Measurements from ENCODE around the gene LPCAT1. TPM values are rescaled to one million over a fixed set of nuclear protein-coding genes. Genes with fewer than 3 reads are reported as not detected.
A peak's percentile ranks its signal among the peaks of the same experiment; 100 is the strongest.

The LPCAT1 gene
- total and polyA plus RNA-seq, 2 of the 4 experiments (the other 2 are of a cell fraction) = 17.7 to 33.6 TPM

DNA sequence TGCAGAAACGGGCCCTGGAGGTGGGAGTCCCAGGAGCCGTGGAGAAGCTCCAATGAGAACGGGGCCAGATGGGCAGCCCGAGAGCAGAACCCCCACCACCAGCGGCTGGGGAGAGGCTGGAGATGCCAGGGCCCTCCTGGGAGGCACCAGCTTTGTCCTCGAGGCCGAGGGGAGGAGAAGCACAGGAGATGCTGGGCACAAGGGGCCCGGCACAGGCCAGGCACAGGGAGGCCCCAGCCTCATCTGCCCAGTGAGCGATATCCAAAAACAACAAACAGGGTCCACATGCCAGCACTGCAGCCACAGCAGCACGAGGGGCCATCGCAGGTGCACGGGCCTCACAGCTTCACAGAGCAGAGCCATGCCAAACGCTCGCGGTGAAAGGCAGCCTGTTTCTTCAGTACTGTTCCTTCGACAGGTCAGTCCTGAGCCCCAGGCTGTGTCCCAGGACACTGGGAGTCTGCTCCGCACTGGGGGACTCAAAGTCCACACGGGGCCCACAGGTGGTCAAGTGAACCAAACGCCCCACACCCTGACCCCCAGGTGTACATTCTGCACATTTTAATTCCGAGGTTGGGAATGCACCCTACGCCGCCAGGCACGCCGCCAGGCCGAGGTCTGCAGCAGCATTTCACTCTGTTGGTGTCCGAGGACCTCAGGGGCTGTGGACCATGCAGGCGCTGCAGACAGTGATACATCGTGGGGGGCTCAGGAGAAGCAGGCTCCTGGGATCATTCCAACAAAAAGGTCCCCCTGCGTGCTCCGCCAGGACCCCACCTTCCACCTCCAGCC is 9.5 kb downstream of the LPCAT1 start:
- peaks cover 84% of the 10 kb centered on the region for H4K20me1 ChIP-seq (ENCODE audit: insufficient read depth, low read length)
- no peak overlapping the region for H4K5ac ChIP-seq (ENCODE audit: low read depth, low read length)
- in situ Hi-C loops (cut with MboI; ENCODE audit: low sequenced_read_pairs) (no loop called here), dilution Hi-C loops (cut with HindIII; ENCODE audit: low sequenced_read_pairs, unreplicated experiment) (no loop called here), intact Hi-C loops (cut with micrococcal nuclease) (no loop called here)
- no peak overlapping the region for H3K18ac ChIP-seq (ENCODE audit: low read depth, low read length)
- H2BK5ac ChIP-seq (ENCODE audit: low read depth, low read length, poor library complexity, severe bottlenecking) = no peak overlapping the region
- peaks cover 33% of the 10 kb centered on the region for H3K9me1 ChIP-seq (ENCODE audit: insufficient read depth, low read length)
- 0 out of 2 replicates have a peak overlapping the region, but pooled peaks have one; percentile 25 for H2AK5ac ChIP-seq (ENCODE audit: low read depth, low read length)
- H2AK9ac ChIP-seq (replicated peaks; ENCODE audit: low read depth, low read length, poor library complexity) = no peak overlapping the region
- no peak overlapping the region for H2BK20ac ChIP-seq (ENCODE audit: low read depth, low read length)
- H3K27ac ChIP-seq (ENCODE audit: insufficient read depth, low read length) = no peak overlapping the region
- H3K27me3 ChIP-seq (ENCODE audit: control insufficient read depth, insufficient read depth, low read length) = no peaks in the 10 kb centered on the region
- no TSS peak for BruUV-seq (replicated peaks)
- H3K4me1 ChIP-seq (ENCODE audit: control insufficient read depth, insufficient read depth, low read length) = peaks cover 33% of the 10 kb centered on the region
- WGBS, 2 experiments (ENCODE audit: extremely low coverage in 2 of 2, insufficient read length in 1 of 2) = 87% methylated on average over 16 of the region's 30 CpGs; no CpG with 5 or more reads in 1 of the 2 experiments
- no peak overlapping the region for H3K4me2 ChIP-seq (ENCODE audit: low read depth, low read length)
- H4K8ac ChIP-seq (ENCODE audit: low read depth in 2 of 2, low read length in 2 of 2) = no peak overlapping the region
- no peak for DNase-seq
- TF ChIP-seq, protein P1, sequence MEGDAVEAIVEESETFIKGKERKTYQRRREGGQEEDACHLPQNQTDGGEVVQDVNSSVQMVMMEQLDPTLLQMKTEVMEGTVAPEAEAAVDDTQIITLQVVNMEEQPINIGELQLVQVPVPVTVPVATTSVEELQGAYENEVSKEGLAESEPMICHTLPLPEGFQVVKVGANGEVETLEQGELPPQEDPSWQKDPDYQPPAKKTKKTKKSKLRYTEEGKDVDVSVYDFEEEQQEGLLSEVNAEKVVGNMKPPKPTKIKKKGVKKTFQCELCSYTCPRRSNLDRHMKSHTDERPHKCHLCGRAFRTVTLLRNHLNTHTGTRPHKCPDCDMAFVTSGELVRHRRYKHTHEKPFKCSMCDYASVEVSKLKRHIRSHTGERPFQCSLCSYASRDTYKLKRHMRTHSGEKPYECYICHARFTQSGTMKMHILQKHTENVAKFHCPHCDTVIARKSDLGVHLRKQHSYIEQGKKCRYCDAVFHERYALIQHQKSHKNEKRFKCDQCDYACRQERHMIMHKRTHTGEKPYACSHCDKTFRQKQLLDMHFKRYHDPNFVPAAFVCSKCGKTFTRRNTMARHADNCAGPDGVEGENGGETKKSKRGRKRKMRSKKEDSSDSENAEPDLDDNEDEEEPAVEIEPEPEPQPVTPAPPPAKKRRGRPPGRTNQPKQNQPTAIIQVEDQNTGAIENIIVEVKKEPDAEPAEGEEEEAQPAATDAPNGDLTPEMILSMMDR (conservative IDR thresholded peaks at IDR 0.05; ENCODE audit: low read depth, low read length) = no peak
- POLR2A ChIA-PET (ENCODE audit: unreplicated experiment) = no interaction called here
- no peak overlapping the region for H2BK120ac ChIP-seq (ENCODE audit: low read depth, low read length)
- no peak for ATAC-seq (ENCODE audit: low read depth)
- no peak overlapping the region for H3K4me3 ChIP-seq (ENCODE audit: insufficient read depth, low read depth, low read length)
- H3K9me3 ChIP-seq (ENCODE audit: control insufficient read depth, insufficient read depth, low read length) = no peaks in the 10 kb centered on the region
- H3K36me3 ChIP-seq (ENCODE audit: control insufficient read depth, insufficient read depth, low read length) = peaks cover 45% of the 10 kb centered on the region
- no peak overlapping the region for H2BK15ac ChIP-seq (ENCODE audit: low read depth, low read length)
- no peak overlapping the region for H3K14ac ChIP-seq (replicated peaks; ENCODE audit: low read depth, low read length)
- no peak overlapping the region for H3K23ac ChIP-seq (ENCODE audit: low read depth, low read length)
- H2AFZ ChIP-seq (replicated peaks; ENCODE audit: low read length, poor library complexity) = no peak overlapping the region
- H3K9ac ChIP-seq (ENCODE audit: low read depth, low read length) = no peak overlapping the region
- H3K79me1 ChIP-seq (ENCODE audit: low read depth in 1 of 2, low read length in 2 of 2) = peaks cover 36 to 80% of the 10 kb centered on the region in 2 experiments
- CTCF ChIA-PET = no interaction called here
- no peak overlapping the region for H3K56ac ChIP-seq (ENCODE audit: extremely low read depth, insufficient read depth, low read length)
- no peak overlapping the region for H3K4ac ChIP-seq (ENCODE audit: low read depth, low read length)
- H4K91ac ChIP-seq (ENCODE audit: insufficient read depth, low read depth, low read length) = no peak overlapping the region

Data from IMR-90 (cell line).